CD4-positive, alpha-beta T cell treated with Interleukin-10 for 1 hour (primary cell): ENCODE measurements around the gene GM2A.
A peak's percentile ranks its signal among the peaks of the same experiment; 100 is the strongest.
"Not testable (repeated sequence)": the region's sequence is repeated elsewhere in the genome, so short reads cannot be mapped to it uniquely, and the experiment has no call there.

ENCODE experiments used
- DNase-seq: peaks from one replicate; pipeline ENCODE4 v3.0.0-alpha.2; 2020

GM2A gene

GRCh38 chr5:151228986-151229385 lies 24.0 kb upstream of the GM2A start:
- DNase-seq = no peak

GRCh38 chr5:151230048-151230680 lies 22.8 kb upstream of the GM2A start:
- no peak for DNase-seq

GRCh38 chr5:151231359-151231758 lies 21.6 kb upstream of the GM2A start:
- DNase-seq = no peak

GRCh38 chr5:151233616-151234085 lies 19.3 kb upstream of the GM2A start:
- DNase-seq = no peak

- DNase-seq = peak; percentile 31
These were observed 18.3 kb upstream of the GM2A start for GRCh38 chr5:151234476-151235238.

GRCh38 chr5:151235239-151235571 lies 17.8 kb upstream of the GM2A start:
- DNase-seq = not testable (repeated sequence)

GRCh38 chr5:151236888-151237287 lies 16.1 kb upstream of the GM2A start:
- DNase-seq = no peak

- no peak for DNase-seq
These were observed 15.3 kb upstream of the GM2A start for GRCh38 chr5:151237685-151238084.

GRCh38 chr5:151238303-151238741 lies 14.7 kb upstream of the GM2A start:
- DNase-seq = no peak

GRCh38 chr5:151239237-151239861 lies 13.6 kb upstream of the GM2A start:
- peak; percentile 68 for DNase-seq

GRCh38 chr5:151240268-151240835 lies 12.6 kb upstream of the GM2A start:
- not testable (repeated sequence) for DNase-seq

GRCh38 chr5:151240924-151241635 lies 11.9 kb upstream of the GM2A start:
- no peak for DNase-seq

- DNase-seq = no peak
These were observed 9.9 kb upstream of the GM2A start for GRCh38 chr5:151243127-151243526.

GRCh38 chr5:151243564-151243963 lies 9.4 kb upstream of the GM2A start:
- no peak for DNase-seq

- DNase-seq = no peak
These were observed 8.8 kb upstream of the GM2A start for GRCh38 chr5:151244206-151244605.

GRCh38 chr5:151245680-151246219 lies 7.2 kb upstream of the GM2A start:
- no peak for DNase-seq

- no peak for DNase-seq
These were observed 4.3 kb upstream of the GM2A start for GRCh38 chr5:151248651-151249050.

- no peak for DNase-seq
These were observed 3.7 kb upstream of the GM2A start for GRCh38 chr5:151249281-151249680.

GRCh38 chr5:151250346-151251000 lies 2.5 kb upstream of the GM2A start:
- no peak for DNase-seq

GRCh38 chr5:151251001-151251551 lies 1.9 kb upstream of the GM2A start:
- DNase-seq = peak; percentile 65

GRCh38 chr5:151251621-151252020 lies 1.4 kb upstream of the GM2A start:
- no peak for DNase-seq

GRCh38 chr5:151253605-151253950 lies 593 bp downstream of the GM2A start:
- DNase-seq = no peak
